GM10248 (cell line): ENCODE results near the gene HEBP2.

Experiments used
- CTCF ChIA-PET: fragments of 300-600 bp; sonication (Branson Sonifier 250); formaldehyde crosslinking; extraction: SDS; loops from one replicate; lab custom pipeline; 2021; ENCODE audit warnings: antibody characterized with exemption; lab: Yijun Ruan, JAX
- POLR2A ChIA-PET: fragments of 350-650 bp; sonication (Branson Sonifier 250); formaldehyde crosslinking; extraction: SDS; loops from one replicate; lab custom pipeline; 2020; ENCODE audit warnings: antibody characterized with exemption; lab: Yijun Ruan, JAX
- DNase-seq: peaks from one replicate; pipeline ENCODE4 v3.0.0; 2012; ENCODE audit errors: extremely low spot score
- CTCF ChIP-seq: IDR thresholded peaks from 2 replicates; pipeline ENCODE4 v1.5.1; 2012; ENCODE audit warnings: mild to moderate bottlenecking, low read depth; ENCODE audit errors: extremely low read depth, missing control alignments, control extremely low read depth

Gene HEBP2

GRCh38 chr6:138442663-138443062 is 38.6 kb downstream of the HEBP2 start:
- ChIA-PET CTCF (interaction anchor here (0.7 to 3.9 kb wide), 3 partner anchors 12 to 27 kb away, joined by 3 to 21 read pairs (median 3); no protein-coding TSS in a partner anchor), POLR2A (no interaction called here)
- TF ChIP-seq CTCF, result no peak
- DNase-seq, result no peak

GRCh38 chr6:138443979-138444378 is 40.0 kb downstream of the HEBP2 start:
- POLR2A ChIA-PET, result no interaction called here
- no peak for DNase-seq
- CTCF ChIA-PET, result no interaction called here
- no peak for TF ChIP-seq CTCF

- POLR2A ChIA-PET, result no interaction called here
These were observed 42.8 kb downstream of the HEBP2 start for GRCh38 chr6:138446821-138447220.

GRCh38 chr6:138450445-138450844 is 46.4 kb downstream of the HEBP2 start:
- ChIA-PET POLR2A (no interaction called here), CTCF (interaction anchor here (1.0 kb wide), 1 partner anchor 59 kb away, joined by 6 read pairs; no protein-coding TSS in a partner anchor)
- TF ChIP-seq CTCF, result no peak
- DNase-seq, result no peak

More at GRCh38 chr6:138446821-138447220, 42.8 kb downstream of the HEBP2 start:
- no peak for DNase-seq
- TF ChIP-seq CTCF, result no peak
- CTCF ChIA-PET, result interaction anchor here (1.1 to 1.9 kb wide), 5 partner anchors 9 to 74 kb away, joined by 3 to 8 read pairs (median 3); no protein-coding TSS in a partner anchor

GRCh38 chr6:138451043-138451442 is 47.0 kb downstream of the HEBP2 start:
- ChIA-PET POLR2A (no interaction called here), CTCF (interaction anchor here (1.0 to 1.3 kb wide), 3 partner anchors 21 to 59 kb away, joined by 3 to 5 read pairs (median 5); no protein-coding TSS in a partner anchor)
- no peak for TF ChIP-seq CTCF
- DNase-seq, result no peak

GRCh38 chr6:138454981-138455706 is 51.1 kb downstream of the HEBP2 start:
- POLR2A ChIA-PET, result no interaction called here
- no peak for DNase-seq
- CTCF ChIA-PET, result interaction anchor here (1.0 to 1.8 kb wide), 4 partner anchors 22 to 54 kb away, joined by 3 to 7 read pairs (median 4); partner anchors contain the start of gene HEBP2
- no peak for TF ChIP-seq CTCF
